Mesenchymal stem cell (in vitro differentiated cells and primary cell): ENCODE measurements around the gene UBAC2.
A peak's percentile ranks its signal among the peaks of the same experiment; 100 is the strongest.

Experiments used
- DNase-seq: peaks from one replicate; pipeline ENCODE4 v3.0.0-alpha.2; 2013
- H2AFZ ChIP-seq: one replicate; pipeline ENCODE4 v1.6.1; 2013; ENCODE audit warnings: low read depth, mild to moderate bottlenecking, control low read depth, inconsistent platforms, low read length, moderate library complexity
- H2AK5ac ChIP-seq: 2 replicates; pipeline ENCODE4 v1.6.1; 2013; ENCODE audit warnings: low read length, moderate library complexity, mild to moderate bottlenecking, inconsistent platforms; ENCODE audit not compliant: severe bottlenecking
- H2BK120ac ChIP-seq: one replicate; pipeline ENCODE4 v1.6.1; 2013; ENCODE audit warnings: low read depth, mild to moderate bottlenecking, inconsistent platforms, low read length, moderate library complexity
- H2BK12ac ChIP-seq, 2 experiments: one replicate each; pipeline ENCODE4 v1.6.1; 2013; ENCODE audit warnings: inconsistent platforms in 2 of 2, low read length in 2 of 2, mild to moderate bottlenecking in 2 of 2, moderate library complexity in 2 of 2, control low read depth in 1 of 2
- H2BK15ac ChIP-seq: one replicate; pipeline ENCODE4 v1.6.1; 2013; ENCODE audit warnings: mild to moderate bottlenecking, low read depth, inconsistent platforms; ENCODE audit not compliant: poor library complexity, severe bottlenecking
- H2BK5ac ChIP-seq: 2 replicates; pipeline ENCODE4 v1.6.1; 2013; ENCODE audit warnings: low read depth, mild to moderate bottlenecking, low read length, control low read depth, inconsistent platforms; ENCODE audit not compliant: poor library complexity, severe bottlenecking
- H3K14ac ChIP-seq, 2 experiments: one replicate each; pipeline ENCODE4 v1.6.1; 2013; ENCODE audit warnings: inconsistent platforms in 2 of 2, low read length in 2 of 2, control low read depth in 1 of 2, mild to moderate bottlenecking in 1 of 2, moderate library complexity in 1 of 2
- H3K18ac ChIP-seq, 2 experiments: one replicate each; pipeline ENCODE4 v1.6.1; 2013; ENCODE audit warnings: inconsistent platforms in 2 of 2, low read length in 2 of 2, control low read depth in 1 of 2, low read depth in 1 of 2, mild to moderate bottlenecking in 1 of 2
- H3K23ac ChIP-seq, 2 experiments: one replicate each; pipeline ENCODE4 v1.6.1; 2013; ENCODE audit warnings: inconsistent platforms in 2 of 2, low read length in 2 of 2, mild to moderate bottlenecking in 2 of 2, moderate library complexity in 2 of 2, control low read depth in 1 of 2
- H3K27ac ChIP-seq: 2 replicates; pipeline ENCODE4 v1.5.1; 2013; ENCODE audit warnings: mild to moderate bottlenecking, moderate library complexity, low read length, control low read depth, inconsistent platforms; ENCODE audit not compliant: poor library complexity, severe bottlenecking
- H3K27me3 ChIP-seq, 2 experiments: 2 replicates each; pipeline versions ENCODE4 v1.6.1 to v1.7.0; 2013; ENCODE audit warnings: low read length in 2 of 2, mild to moderate bottlenecking in 2 of 2, moderate library complexity in 2 of 2, control low read depth in 1 of 2, inconsistent platforms in 1 of 2; ENCODE audit not compliant: control insufficient read depth in 1 of 2, insufficient read depth in 1 of 2
- H3K36me3 ChIP-seq, 2 experiments: 2 replicates each; pipeline versions ENCODE4 v1.6.1 to v1.7.0; 2013; ENCODE audit warnings: low read length in 2 of 2, control low read depth in 1 of 2, inconsistent platforms in 1 of 2, low read depth in 1 of 2, mild to moderate bottlenecking in 1 of 2; ENCODE audit not compliant: insufficient read depth in 2 of 2, control insufficient read depth in 1 of 2
- H3K4ac ChIP-seq, 2 experiments: one replicate each; pipeline ENCODE4 v1.6.1; 2013; ENCODE audit warnings: inconsistent platforms in 2 of 2, low read length in 2 of 2, mild to moderate bottlenecking in 2 of 2, moderate library complexity in 2 of 2, control low read depth in 1 of 2, low read depth in 1 of 2
- H3K4me1 ChIP-seq: 2 replicates; pipeline ENCODE4 v1.6.1; 2013; ENCODE audit warnings: low read depth, low read length, control low read depth; ENCODE audit not compliant: control insufficient read depth, insufficient read depth
- H3K4me2 ChIP-seq: 2 replicates; pipeline ENCODE4 v1.6.1; 2013; ENCODE audit warnings: low read length, mild to moderate bottlenecking, inconsistent platforms; ENCODE audit not compliant: poor library complexity, severe bottlenecking
- H3K4me3 ChIP-seq, 2 experiments: 2 replicates each; pipeline versions ENCODE4 v1.5.1 to v1.7.0; 2013; ENCODE audit warnings: low read length in 2 of 2, mild to moderate bottlenecking in 2 of 2, control low read depth in 1 of 2, low read depth in 1 of 2; ENCODE audit not compliant: insufficient read depth in 1 of 2
- H3K79me1 ChIP-seq: replicated peaks from 2 replicates; pipeline ENCODE4 v1.6.1; 2013; ENCODE audit warnings: mild to moderate bottlenecking, control low read depth, low read length, inconsistent platforms; ENCODE audit not compliant: poor library complexity, severe bottlenecking
- H3K9ac ChIP-seq: 2 replicates; pipeline ENCODE4 v1.7.0; 2013; ENCODE audit warnings: mild to moderate bottlenecking, low read length, moderate library complexity
- H3K9me3 ChIP-seq: 2 replicates; pipeline ENCODE4 v1.7.0; 2013; ENCODE audit warnings: mild to moderate bottlenecking, low read length; ENCODE audit not compliant: control insufficient read depth
- H4K8ac ChIP-seq: one replicate; pipeline ENCODE4 v1.6.1; 2013; ENCODE audit warnings: inconsistent platforms, mild to moderate bottlenecking, low read length, moderate library complexity
- H4K91ac ChIP-seq: one replicate; pipeline ENCODE4 v1.6.1; 2013; ENCODE audit warnings: mild to moderate bottlenecking, low read length, inconsistent platforms
- WGBS: methylation state at CpG from one replicate; pipeline ENCODE4 v1.1.7; 2013; ENCODE audit warnings: mixed read lengths; 5-methylcytosine and 5-hydroxymethylcytosine counted together

The UBAC2 gene

DNA sequence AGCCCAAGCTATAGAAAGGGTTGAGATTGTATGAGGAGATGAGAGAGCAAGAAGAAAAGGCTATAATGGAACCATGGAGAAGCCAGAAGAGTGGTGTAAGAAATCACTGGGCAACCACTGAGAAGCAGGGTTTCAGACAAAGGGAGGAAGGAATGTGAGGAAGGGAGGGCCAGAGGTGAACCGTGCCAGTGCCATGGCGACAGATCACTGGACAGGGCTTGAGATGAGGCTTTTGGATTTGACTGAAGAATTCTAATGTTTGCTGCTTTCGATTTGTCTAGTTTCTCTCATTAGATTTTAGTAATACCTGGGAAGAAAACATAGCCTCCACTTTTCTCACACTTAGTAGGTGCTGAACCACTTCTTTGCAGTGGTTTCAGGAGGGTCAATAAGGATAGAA, 112.8 kb downstream of the UBAC2 start:
- 96% methylated on average over 3 of the region's 3 CpGs for WGBS
- DNase-seq = no peak
- H4K8ac ChIP-seq = no peak overlapping the region
- H2BK12ac ChIP-seq = peak overlapping the region in 1 of 2 experiments; percentile 29
- peaks cover 2 to 5% of the 10 kb centered on the region in 2 experiments for H3K36me3 ChIP-seq
- no peak overlapping the region for H3K27ac ChIP-seq
- no peak overlapping the region for H3K4me2 ChIP-seq
- H3K23ac ChIP-seq = no peak overlapping the region
- no peak overlapping the region for H3K4ac ChIP-seq
- peak overlapping the region in 1 of 2 experiments; percentile 46 for H3K4me3 ChIP-seq
- peak overlapping the region; percentile 82 for H3K9ac ChIP-seq
- no peak overlapping the region for H3K18ac ChIP-seq
- H2AFZ ChIP-seq = no peak overlapping the region
- no peak overlapping the region for H2BK15ac ChIP-seq
- no peak overlapping the region for H2AK5ac ChIP-seq
- no peaks in the 10 kb centered on the region for H3K9me3 ChIP-seq
- peaks cover 21% of the 10 kb centered on the region for H3K79me1 ChIP-seq
- no peak overlapping the region for H3K14ac ChIP-seq
- H3K4me1 ChIP-seq = peaks cover 15% of the 10 kb centered on the region
- no peak overlapping the region for H2BK5ac ChIP-seq
- H2BK120ac ChIP-seq = no peak overlapping the region
- H4K91ac ChIP-seq = no peak overlapping the region
- H3K27me3 ChIP-seq = no peaks in the 10 kb centered on the region

DNA sequence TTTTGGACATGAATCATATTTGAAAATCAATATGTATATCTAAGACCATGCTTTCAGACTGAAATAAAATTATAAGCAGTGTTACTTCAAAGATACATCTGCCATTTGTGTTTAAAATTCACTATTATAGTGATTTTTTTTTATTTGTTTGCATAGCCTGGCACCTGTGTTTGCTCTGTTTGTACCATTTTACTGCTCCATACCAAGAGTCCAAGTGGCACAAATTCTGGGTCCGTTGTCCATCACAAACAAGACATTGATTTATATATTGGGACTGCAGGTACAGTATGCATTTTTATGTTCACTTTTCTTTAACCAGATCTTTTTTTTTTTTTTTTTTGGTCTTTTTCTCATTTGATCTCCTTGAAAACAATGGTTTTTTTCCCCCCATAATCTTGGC, 113.3 kb downstream of the UBAC2 start:
- H4K91ac ChIP-seq = no peak overlapping the region
- no peak overlapping the region for H3K27ac ChIP-seq
- H3K4me3 ChIP-seq = no peak overlapping the region
- H2BK5ac ChIP-seq = no peak overlapping the region
- peaks cover 21% of the 10 kb centered on the region for H3K79me1 ChIP-seq
- H2BK12ac ChIP-seq = no peak overlapping the region
- H3K36me3 ChIP-seq = peaks cover 4 to 5% of the 10 kb centered on the region in 2 experiments
- no peak overlapping the region for H3K14ac ChIP-seq
- no peak overlapping the region for H2AFZ ChIP-seq
- H4K8ac ChIP-seq = no peak overlapping the region
- H2BK120ac ChIP-seq = no peak overlapping the region
- no peak overlapping the region for H2AK5ac ChIP-seq
- no peak overlapping the region for H3K23ac ChIP-seq
- no CpG with 5 or more reads among the region's 1 CpG for WGBS
- DNase-seq = no peak
- no peak overlapping the region for H3K4ac ChIP-seq
- no peaks in the 10 kb centered on the region for H3K9me3 ChIP-seq
- no peaks in the 10 kb centered on the region for H3K27me3 ChIP-seq
- H3K4me2 ChIP-seq = no peak overlapping the region
- H3K18ac ChIP-seq = no peak overlapping the region
- peaks cover 14% of the 10 kb centered on the region for H3K4me1 ChIP-seq
- peak overlapping the region; percentile 82 for H3K9ac ChIP-seq
- H2BK15ac ChIP-seq = no peak overlapping the region

DNA sequence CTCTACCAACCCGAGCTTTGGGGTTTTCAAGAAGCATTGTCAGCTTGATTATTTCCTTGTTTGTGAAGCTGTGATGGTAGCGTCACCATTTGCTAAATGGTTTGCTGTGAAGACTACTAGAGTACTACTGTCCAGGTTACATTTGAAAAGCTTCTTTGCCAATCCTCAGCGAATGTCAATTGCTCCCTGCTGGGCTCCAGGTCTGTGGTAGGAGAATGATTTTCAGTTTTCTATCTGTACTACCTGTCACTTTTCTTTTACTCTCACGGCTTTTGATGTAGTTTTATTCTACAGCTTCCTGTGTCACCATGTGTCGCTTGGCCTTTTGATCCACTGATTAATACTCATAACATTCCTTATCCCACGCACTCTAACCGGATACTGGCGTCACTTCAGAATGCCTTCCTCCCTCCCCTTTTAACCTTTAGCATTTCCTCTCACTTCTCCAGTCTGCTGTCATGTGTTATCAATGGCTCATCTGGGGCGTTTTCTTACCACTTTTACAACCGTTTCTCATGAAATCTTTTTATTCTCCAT, 114.1 kb downstream of the UBAC2 start:
- H3K79me1 ChIP-seq = peaks cover 19% of the 10 kb centered on the region
- H2BK120ac ChIP-seq = no peak overlapping the region
- H4K8ac ChIP-seq = no peak overlapping the region
- no peak overlapping the region for H2AK5ac ChIP-seq
- H2BK5ac ChIP-seq = no peak overlapping the region
- H3K4ac ChIP-seq = no peak overlapping the region
- peak; percentile 50 for DNase-seq
- H3K4me1 ChIP-seq = peaks cover 13% of the 10 kb centered on the region
- no peak overlapping the region for H2BK12ac ChIP-seq
- H3K27ac ChIP-seq = no peak overlapping the region
- no peak overlapping the region for H3K14ac ChIP-seq
- H3K9ac ChIP-seq = no peak overlapping the region
- no peak overlapping the region for H3K4me3 ChIP-seq
- H3K27me3 ChIP-seq = no peaks in the 10 kb centered on the region
- no peak overlapping the region for H3K23ac ChIP-seq
- no peak overlapping the region for H2BK15ac ChIP-seq
- no peak overlapping the region for H3K18ac ChIP-seq
- WGBS = 69% methylated on average over 10 of the region's 10 CpGs
- peaks cover 4 to 10% of the 10 kb centered on the region in 2 experiments for H3K36me3 ChIP-seq
- H2AFZ ChIP-seq = no peak overlapping the region
- H4K91ac ChIP-seq = no peak overlapping the region
- H3K4me2 ChIP-seq = no peak overlapping the region
- no peaks in the 10 kb centered on the region for H3K9me3 ChIP-seq

DNA sequence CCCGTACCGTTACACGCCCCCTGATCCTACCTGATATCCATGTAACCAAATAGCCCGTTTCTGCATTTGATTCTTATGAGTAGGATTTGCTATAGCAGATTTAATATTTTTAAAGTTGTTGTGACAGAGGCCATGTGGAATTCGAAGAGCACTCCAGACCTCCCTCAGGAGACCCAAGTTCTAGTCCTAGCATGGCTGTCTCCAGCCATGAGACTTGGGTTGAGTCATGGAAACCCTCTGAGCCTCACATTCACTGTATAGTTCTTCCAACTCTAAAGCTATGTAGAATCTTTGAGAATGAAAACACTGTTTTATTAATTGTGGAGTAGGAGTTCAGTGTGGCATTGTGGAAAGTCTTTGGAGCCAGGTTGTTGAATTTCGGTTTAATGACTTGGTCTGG, 114.5 kb downstream of the UBAC2 start:
- no peak overlapping the region for H3K27ac ChIP-seq
- H2AFZ ChIP-seq = no peak overlapping the region
- no peak overlapping the region for H4K91ac ChIP-seq
- no peak overlapping the region for H2AK5ac ChIP-seq
- peaks cover 13% of the 10 kb centered on the region for H3K4me1 ChIP-seq
- peaks cover 15% of the 10 kb centered on the region for H3K79me1 ChIP-seq
- H2BK5ac ChIP-seq = no peak overlapping the region
- no peak overlapping the region for H2BK12ac ChIP-seq
- no peak overlapping the region for H2BK120ac ChIP-seq
- no peaks in the 10 kb centered on the region for H3K27me3 ChIP-seq
- H3K18ac ChIP-seq = no peak overlapping the region
- H3K4me3 ChIP-seq = no peak overlapping the region
- no peak overlapping the region for H3K4ac ChIP-seq
- no peak overlapping the region for H4K8ac ChIP-seq
- WGBS = 92% methylated on average over 1 of the region's 6 CpGs
- H3K23ac ChIP-seq = no peak overlapping the region
- DNase-seq = no peak
- no peaks in the 10 kb centered on the region for H3K9me3 ChIP-seq
- H3K9ac ChIP-seq = no peak overlapping the region
- no peak overlapping the region for H2BK15ac ChIP-seq
- no peak overlapping the region for H3K4me2 ChIP-seq
- H3K14ac ChIP-seq = no peak overlapping the region
- peaks cover 4 to 11% of the 10 kb centered on the region in 2 experiments for H3K36me3 ChIP-seq
